NCI-H2196 treated with DMSO at 0.1 percent for 48 hours (cell line): ENCODE measurements around the gene POLR2H.
A peak's percentile ranks its signal among the peaks of the same experiment; 100 is the strongest.

Experiments
- DNase-seq: peaks from one replicate; lab custom pipeline; 2025; ENCODE audit not compliant: unreplicated experiment; lab: John Stamatoyannopoulos, UW

The POLR2H gene

DNA sequence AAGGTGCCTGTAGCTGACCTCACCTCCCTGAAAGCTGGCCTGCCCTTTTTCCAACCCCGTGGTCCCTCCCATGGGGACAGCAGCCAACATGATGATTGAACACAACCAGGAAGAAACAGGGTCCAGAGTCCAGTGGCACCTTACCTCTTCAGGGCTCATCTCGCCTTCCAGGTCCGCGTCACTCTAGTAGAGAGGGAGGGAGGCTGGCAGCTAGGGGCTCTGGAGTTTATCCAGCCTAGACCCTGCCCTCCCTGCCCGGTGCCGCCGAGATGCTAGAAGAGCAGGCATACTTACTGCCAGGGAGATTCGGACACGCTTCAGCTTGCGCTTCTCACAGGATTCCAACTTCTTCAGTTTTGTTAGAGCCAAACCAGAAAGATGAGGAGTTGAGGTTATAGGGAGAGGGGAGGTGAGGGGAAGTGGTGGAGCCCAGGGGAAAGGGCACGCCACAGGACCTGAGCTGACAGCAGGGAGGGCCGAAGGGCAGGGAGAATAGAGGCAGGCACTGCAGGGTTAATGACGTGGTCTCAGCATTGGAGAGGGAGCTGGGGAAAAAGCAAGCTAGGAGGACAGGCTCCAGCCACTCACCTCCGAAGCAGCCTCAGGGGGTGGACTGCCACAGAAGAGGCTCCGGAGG, 9.2 kb upstream of the POLR2H start:
- peak; percentile 46 for DNase-seq

GRCh38 chr3:184352897-184353545, 8.5 kb upstream of the POLR2H start:
- no peak for DNase-seq

DNA sequence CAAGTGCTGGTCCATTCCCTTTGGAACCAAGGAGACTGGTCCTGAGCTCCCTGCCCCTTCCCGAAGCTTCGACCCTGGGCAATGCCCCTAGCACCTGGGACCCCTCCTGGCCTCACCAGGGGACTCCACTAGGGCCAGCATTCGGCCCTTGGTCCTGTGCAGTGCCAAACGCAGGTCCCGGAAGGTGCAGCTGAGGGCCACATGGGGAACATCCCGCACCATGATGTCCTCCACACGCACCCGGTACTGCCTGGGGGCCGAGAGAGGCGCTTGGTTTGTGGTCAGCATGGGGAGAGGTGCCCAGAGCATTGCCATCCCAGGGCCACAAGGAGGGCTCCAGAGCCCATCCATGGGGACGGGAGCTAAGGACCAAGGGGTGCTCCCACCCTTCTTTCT, 8.0 kb upstream of the POLR2H start:
- DNase-seq = no peak

DNA sequence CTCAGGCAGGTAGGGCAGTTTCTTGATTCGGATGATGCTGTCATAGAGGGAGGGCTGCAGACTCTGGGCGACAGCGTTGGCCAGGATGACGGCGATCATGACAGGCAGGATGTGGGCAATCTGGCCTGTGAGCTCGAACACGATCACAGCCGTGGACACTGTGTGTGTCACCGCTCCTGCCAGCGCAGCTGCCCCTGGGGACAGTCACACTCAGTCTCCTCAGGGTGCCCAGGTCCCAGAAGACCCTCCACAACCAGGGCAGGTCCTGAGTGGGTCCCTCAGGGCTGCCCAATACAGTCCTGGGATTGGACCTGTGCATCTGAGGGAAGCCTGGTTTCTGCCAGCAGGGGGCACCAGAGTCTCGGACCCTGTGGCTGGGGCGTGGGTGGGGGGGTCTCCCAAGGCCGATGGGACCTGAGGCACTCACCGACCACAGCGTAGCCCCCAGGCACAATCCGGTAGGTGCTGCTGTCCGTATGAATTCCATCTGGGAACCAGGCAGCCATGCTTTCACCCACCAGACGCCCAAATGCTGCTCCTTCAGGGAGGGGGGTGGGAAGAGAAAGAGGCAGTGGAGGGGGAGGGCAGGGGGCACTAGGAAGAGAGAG, 7.3 kb upstream of the POLR2H start:
- DNase-seq = no peak

GRCh38 chr3:184354754-184355153, 6.8 kb upstream of the POLR2H start:
- no peak for DNase-seq

GRCh38 chr3:184355261-184356040, 6.1 kb upstream of the POLR2H start:
- DNase-seq = no peak

DNA sequence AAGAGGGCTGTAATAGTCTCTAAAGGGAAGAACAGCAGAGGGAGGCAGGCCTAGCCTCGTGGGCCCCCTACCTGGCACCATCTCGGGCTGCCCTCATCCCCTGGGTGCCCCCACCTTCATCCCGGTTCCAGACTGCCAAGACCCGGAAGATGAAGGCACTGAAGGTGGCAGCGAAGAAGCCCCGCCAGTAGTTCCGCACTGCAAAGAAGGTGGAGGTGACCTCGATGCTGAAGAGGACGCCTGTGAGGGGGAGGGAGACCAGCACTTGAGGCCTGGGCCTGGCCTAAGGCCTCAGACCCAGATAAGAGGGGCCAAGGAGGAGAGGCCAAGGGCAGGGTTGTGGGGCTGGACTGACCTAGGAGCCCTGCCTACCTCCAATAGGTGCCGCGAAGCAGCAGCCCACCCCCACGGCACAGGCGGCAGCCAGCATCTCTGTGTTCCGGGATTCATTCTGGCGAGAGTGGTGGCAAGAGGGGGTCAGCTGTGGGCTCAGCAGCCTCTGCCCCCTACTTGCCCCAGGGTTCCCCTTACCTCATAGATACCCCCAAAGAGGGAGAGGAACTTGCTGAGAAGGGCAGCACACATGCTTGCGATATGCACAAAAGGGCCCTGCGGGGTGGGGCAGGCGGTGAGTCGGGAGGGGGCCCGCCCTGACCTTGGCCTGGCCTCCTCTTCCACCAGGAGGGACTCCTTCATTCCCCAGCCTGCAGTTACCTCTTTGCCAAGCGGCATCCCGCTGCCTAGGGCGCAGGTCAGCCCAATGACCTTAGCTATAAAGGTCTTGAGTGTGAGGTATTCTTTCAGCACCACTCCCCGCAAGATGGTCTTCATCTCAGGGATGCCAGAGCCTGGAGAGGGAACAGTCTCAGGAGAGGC, 4.0 kb upstream of the POLR2H start:
- DNase-seq = no peak

DNA sequence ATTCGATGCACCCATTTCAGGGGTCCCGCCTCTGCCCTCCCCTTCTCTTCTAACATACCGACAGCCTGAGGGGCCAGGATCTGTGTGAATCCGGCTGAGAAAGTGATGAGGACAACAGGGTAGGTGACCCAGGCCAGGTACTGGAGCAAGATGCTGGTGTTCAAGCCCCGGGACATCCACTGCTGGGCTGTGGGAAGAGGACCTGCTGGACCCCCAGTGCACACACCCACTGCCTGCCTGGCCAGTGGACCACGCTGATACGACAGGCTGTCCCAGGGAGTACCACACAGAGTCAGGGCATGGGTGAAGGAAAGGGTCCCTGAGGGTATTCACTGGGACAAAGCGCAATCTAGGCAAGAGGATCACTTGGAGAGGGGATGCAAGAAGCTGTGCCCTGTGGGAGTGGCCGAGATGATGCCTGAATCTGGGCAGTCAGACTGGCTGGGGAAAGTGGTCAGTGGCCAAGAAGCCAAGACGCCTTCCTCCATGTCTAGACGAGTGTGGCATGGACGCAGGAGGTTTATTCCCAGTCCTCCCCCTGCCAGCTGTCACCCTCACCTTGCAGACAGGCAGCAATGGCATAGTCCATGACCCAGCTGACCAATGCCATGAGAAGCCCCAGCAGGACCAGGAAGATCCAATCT, 3.3 kb upstream of the POLR2H start:
- DNase-seq = no peak

- no peak for DNase-seq
Observed at GRCh38 chr3:184358921-184359350, 2.6 kb upstream of the POLR2H start.

- no peak for DNase-seq
Observed at GRCh38 chr3:184359610-184360009, 1.9 kb upstream of the POLR2H start.

GRCh38 chr3:184360070-184360928, 1.2 kb upstream of the POLR2H start:
- DNase-seq = no peak

DNA sequence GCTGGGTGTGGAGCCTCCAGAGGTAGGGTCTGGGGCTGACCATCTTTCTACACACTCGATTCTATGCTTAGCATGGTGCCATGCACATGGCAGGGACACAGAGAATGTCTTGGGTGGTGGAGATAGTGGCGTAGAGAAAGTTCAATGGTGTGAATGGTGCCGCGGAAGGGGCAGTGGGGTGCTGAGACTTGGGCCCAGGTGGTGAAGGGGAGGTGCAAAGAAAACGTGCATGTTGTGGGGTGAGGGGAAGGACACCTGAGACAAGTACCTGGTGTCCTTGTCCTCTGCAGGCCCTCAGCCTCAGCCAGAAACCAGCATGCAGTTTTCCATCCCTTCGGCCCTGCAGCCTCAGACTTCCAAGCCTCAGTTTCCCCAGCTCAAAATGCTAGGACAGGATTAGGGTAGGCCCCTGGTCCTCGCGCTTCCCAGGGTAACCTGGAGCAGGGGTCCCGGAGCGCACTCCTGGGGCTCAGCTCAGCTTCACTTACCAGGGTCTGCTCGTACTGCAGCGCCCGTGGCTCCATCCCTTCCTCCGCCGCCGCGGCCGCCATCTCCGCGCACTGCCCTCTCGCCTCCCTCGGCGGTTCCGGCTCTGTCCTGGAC, 480 bp upstream of the POLR2H start:
- DNase-seq = no peak

GRCh38 chr3:184361932-184362667, 590 bp downstream of the POLR2H start:
- DNase-seq = peak; percentile 99

DNA sequence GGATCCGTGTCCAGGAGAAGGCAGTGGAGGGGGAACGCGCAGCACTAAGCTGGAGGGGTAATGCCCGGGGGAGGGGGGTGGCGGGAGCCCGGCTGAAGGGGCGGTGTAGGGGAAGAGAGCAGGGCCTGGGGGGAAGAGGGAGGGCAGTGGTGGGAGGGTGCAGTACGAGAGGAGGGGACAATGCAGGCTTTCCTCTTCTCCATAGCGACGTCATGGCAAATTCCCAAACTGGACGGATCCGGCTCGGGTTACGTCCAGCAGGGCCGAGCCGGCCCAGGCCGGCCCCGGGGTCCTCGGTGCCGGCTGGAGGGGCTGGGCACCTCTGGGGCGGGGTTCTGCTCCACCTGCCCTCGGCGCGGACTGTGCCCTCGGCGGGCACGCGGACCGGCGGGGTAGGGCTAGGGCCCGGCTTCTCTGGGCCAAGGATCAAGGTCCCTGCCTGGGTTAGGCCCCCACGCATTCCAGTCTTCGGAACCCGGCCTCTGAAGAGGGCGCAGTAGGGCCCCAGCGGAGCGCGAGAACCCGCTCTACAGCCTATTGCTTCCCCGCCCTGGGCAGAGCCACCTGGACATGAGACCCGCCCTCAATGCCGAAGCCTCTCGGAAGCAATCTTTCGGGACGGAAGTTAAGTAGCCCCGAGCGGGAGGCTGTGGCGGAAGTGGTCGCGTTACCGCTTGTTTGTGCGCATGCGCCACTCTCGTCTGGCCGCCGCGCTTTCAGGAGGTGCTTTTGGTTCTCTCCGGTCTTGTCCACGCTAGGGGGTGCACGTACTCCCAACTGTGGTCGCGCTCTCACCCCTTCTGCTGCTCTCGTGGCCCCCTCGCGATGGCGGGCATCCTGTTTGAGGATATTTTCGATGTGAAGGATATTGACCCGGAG, 1.4 kb downstream of the POLR2H start:
- peak; percentile 100 for DNase-seq

DNA sequence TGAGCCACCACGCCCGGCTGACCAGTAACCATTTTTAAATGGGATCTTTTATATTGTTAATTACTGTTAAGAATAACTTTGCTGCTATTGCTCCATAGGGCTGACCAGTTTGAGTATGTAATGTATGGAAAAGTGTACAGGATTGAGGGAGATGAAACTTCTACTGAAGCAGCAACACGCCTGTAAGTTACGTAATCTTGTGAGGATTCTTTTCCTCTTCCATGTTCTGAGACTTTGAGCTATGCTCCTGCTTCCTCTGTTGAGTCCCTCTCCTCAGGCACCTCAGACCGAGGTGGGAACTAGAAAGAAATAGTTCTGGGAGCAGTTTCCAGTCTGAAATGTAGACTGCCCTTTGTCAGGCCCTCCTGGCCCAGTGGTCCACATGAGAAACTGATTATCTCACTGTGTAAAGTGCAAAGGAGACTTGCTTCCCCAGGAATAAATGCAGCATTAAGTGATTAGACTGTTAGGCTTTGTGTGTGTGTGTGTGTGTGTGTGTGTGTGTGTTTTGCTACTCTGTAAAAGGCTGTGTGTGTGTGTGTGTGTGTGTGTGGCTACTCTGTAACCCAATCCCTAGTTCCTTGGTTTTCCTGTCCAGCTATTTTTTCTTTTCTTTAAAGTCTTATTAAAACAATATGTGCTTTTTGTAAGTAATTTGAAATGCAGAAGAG, 5.2 kb downstream of the POLR2H start:
- peak; percentile 41 for DNase-seq

DNA sequence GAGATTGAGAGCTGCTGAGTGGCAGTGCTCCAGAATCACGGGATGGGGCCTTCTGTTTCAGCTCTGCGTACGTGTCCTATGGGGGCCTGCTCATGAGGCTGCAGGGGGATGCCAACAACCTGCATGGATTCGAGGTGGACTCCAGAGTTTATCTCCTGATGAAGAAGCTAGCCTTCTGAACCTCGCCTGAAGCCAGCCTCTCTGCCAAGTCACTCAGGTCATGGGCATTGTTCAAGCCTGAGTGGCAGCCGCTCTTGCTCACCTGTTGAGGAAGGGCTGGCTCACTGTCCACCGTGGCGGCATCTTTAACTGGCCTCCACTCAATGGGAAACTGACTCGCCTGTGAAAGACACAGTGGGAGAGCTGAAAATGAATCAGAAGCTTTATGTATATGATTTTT, 6.6 kb downstream of the POLR2H start:
- DNase-seq = no peak
